GM20000 (cell line): ENCODE data around the gene CDKN2C.
A peak's percentile ranks its signal among the peaks of the same experiment; 100 is the strongest.

Source experiments
- DNase-seq: peaks from one replicate; pipeline ENCODE4 v3.0.0; 2012; ENCODE audit warnings: low spot score
- TF ChIP-seq, protein P1 (sequence below): IDR thresholded peaks from 2 replicates; pipeline ENCODE4 v1.5.1; 2012; ENCODE audit warnings: mild to moderate bottlenecking, control low read depth; ENCODE audit errors: extremely low read depth, missing control alignments

CDKN2C gene

DNA sequence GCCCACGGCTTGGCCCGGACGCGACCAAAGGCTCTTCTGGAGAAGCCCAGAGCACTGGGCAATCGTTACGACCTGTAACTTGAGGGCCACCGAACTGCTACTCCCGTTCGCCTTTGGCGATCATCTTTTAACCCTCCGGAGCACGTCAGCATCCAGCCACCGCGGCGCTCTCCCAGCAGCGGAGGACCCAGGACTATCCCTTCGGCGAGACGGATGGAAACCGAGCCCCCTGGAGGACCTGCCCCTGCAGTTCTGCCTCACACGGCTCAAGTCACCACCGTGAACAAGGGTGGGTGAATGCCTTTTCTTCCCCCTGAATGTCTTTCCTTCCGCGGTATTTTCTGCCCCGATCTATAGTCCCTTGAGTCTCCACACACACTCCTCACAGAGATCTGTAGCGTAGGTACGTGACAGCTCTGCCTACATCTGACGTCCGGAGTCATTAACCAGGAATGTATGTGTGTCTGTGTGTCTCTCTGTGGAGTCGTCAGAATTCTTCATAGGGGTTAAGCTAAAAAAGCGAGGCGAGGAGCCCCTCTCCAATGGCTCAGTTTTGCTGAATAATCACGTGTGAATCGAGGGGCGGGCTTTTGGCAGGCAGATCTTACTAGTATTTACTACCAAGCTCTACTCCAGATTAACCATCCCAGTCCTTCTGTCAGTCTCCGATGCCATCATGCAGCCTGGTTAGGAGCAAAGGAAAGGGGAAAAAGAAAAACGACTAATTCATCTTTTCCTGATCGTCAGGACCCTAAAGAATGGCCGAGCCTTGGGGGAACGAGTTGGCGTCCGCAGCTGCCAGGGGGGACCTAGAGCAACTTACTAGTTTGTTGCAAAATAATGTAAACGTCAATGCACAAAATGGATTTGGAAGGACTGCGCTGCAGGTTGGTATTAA is at the start of gene CDKN2C:
CDKN2C (plus strand) TSS at position 635 of the 898 bp plus-strand sequence; CDS start at position 759, 124 bp downstream.
- TF ChIP-seq, protein P1, sequence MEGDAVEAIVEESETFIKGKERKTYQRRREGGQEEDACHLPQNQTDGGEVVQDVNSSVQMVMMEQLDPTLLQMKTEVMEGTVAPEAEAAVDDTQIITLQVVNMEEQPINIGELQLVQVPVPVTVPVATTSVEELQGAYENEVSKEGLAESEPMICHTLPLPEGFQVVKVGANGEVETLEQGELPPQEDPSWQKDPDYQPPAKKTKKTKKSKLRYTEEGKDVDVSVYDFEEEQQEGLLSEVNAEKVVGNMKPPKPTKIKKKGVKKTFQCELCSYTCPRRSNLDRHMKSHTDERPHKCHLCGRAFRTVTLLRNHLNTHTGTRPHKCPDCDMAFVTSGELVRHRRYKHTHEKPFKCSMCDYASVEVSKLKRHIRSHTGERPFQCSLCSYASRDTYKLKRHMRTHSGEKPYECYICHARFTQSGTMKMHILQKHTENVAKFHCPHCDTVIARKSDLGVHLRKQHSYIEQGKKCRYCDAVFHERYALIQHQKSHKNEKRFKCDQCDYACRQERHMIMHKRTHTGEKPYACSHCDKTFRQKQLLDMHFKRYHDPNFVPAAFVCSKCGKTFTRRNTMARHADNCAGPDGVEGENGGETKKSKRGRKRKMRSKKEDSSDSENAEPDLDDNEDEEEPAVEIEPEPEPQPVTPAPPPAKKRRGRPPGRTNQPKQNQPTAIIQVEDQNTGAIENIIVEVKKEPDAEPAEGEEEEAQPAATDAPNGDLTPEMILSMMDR, result peak; percentile 13
- DNase-seq, result peak; percentile 71

DNA sequence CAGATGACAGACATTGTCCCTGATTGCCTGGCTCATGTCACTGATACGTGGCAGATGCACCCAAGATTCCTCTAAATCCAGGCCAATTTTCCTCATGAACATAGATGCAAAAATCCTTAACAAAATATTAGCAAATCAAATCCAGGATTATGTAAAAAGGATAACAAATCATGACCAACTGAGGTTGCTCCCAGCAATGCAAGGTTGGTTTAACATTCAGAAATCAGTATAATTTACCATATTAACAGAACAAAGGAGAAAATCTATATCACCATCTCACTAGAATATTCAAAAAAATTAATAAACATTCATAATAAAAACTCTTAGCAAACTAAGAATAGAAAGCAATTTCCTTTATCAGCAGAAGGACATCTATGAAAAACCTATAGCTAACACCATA is 49.6 kb upstream of the CDKN2C start:
- TF ChIP-seq, protein P1, result no peak
- DNase-seq, result no peak

DNA sequence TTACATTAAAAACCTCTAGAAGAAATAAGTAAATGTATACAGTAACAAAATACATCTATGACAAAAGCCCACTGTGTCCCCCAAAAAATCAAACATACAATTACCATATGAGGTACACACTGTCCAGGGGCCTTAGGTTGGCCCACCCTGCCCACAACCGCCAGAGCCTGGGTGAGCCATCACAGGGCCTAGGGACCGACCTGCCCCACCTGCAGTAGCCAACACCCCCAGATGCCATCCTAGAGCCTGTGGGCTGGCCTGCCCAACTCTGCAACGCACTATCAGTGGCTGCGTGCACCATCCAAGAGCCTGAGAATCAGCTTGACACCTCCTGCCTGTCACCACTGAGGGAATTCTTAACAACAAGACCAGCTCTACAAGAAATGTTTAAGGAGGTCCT is 49.0 kb upstream of the CDKN2C start:
- TF ChIP-seq, protein P1, result no peak
- DNase-seq, result no peak

DNA sequence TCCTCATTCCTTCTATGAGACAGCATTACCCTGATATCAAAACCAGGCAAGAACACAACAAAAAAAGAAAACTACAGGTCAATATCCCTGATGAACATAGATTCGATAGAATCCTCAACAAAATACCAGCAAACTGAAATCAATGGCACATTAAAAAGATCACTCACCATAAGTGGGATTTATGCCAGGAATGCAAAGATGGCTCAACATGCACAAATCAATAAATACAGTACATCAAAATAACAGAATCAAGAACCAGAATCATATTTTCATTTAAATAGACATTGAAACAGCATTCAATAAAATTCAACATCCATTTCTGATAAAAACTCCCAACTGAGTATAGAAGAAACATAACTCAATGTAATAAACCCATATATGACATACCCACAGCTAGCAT is 46.5 kb upstream of the CDKN2C start:
- TF ChIP-seq, protein P1, result no peak
- DNase-seq, result no peak

DNA sequence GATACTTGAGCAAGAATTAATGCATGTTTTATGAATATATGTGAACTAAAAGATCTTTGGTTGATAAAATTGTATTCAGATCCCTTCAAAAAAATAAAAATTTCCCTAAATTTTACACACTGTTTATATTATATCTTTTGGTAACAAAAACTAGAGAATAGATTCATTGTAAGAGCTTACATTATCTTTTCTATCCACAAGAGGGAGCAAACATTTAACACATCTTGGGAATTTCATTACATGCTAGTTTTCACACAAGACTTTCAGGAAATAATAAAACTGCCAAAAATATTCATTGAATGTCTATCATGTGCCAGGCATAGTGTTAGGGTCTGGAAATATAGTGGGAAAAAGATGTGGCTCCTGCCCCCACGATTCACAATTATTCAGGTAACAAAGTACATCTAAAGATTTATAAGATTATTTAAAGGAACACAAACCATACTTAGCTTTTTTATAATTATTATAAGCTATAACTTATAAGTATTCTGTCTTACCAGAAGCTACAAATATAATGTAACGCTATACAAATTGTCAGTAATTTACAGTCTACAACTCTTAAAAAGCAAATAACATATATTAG is 40.6 kb upstream of the CDKN2C start:
- no peak for DNase-seq
- TF ChIP-seq, protein P1, result peak; percentile 5

DNA sequence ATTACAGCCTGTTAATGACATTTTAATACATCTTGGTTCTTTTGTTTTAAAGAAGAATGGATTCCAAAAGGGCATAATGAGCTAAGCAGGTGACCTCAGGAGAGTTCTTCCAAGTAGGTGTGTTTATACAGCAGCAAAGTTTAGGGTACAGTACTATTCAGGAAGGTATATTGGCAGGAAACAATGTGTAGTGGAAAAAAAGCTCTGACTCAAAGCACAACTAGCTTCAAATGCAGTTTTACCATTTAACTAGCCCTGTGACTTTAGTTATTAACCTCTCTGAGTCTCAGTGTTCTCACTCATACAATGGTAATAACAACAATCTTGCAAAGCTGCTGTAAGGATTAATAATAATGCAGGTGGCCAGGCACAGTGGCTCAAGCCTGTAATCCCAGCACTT is 39.9 kb upstream of the CDKN2C start:
- peak; percentile 28 for DNase-seq
- TF ChIP-seq, protein P1, result no peak
